HS-27A (cell line): ENCODE measurements around the gene SV2C.
"Not testable (repeated sequence)": the region's sequence is repeated elsewhere in the genome, so short reads cannot be mapped to it uniquely, and the experiment has no call there.

Experiments used
- DNase-seq: peaks from one replicate; pipeline ENCODE4 v3.0.0-alpha.2; 2012; ENCODE audit warnings: low read depth, missing footprints

The SV2C gene

DNA sequence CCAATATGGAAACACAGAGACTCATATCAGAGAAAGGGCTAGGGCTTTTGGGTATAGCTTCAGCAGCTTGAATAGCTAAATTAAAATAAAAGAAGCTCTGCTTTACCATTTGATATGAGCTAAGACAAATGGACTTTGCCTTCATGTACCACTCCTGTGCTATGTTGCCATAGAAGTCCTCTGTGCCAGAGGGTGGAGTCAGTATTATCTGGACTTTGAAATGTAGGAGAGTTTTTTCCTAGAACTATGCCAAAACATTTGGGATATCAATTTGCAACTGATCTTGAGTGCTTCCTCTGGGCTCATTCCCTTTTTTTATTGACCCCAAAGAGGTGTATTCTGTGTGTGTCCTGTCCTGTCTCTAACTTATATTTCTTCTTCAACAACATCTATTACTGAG lies 219.5 kb downstream of the SV2C start:
- DNase-seq: not testable (repeated sequence)

DNA sequence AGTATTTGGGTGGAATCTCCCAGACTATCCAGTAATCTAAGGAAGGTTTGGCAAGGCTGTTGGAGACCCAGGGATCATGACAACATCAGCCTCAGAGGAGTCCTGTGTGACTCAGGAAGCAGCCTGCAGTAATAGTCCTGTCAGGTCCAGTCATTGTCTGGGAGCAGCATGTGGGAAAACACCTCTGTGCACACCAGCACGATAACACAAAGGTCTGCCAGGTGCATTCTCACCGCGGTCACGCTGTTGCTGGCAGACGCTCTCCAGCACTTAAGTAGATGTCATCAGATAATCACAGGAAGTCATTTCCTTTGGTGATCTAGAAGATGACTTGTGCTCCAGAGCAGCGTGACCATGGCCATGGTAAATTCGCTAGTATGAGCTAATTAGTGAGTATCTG lies 220.7 kb downstream of the SV2C start:
- DNase-seq: no peak

DNA sequence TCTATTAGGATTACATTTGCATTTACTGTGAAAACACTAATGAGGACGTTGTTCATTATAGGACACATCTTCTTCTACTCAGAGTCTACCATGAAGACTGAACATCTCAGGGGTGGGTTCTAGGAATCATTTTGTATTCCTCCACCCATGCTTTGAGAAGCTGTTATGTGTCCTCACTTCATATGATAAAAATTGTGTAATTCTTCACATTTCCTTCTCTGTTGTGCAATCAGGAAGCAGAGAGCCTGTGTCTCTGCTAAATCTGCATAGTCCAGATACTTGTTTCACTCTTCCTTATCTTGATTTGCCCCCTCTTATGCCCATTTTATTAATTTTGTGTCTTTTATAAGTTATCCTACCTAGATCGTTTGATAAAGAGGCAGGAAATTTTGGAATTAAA lies 222.1 kb downstream of the SV2C start:
- DNase-seq: no peak

DNA sequence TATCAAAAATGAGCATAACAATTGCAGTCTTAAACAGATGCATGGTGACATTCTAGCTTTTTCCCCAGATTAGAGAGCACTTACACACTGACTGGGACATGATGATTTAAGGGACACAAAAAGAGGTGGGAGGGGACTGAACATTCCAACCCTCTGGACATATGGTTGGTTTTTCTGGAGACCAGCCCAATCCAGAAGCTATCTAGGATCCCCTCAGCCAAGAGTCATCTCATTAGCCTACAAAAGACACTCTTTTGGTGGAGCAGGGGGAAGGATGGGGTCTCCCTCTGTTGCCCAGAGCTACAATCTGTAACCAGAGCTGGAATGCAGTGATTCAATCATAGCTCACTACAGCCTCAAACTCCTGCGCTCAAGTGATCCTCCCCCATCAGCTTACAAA lies 222.6 kb downstream of the SV2C start:
- DNase-seq: no peak

DNA sequence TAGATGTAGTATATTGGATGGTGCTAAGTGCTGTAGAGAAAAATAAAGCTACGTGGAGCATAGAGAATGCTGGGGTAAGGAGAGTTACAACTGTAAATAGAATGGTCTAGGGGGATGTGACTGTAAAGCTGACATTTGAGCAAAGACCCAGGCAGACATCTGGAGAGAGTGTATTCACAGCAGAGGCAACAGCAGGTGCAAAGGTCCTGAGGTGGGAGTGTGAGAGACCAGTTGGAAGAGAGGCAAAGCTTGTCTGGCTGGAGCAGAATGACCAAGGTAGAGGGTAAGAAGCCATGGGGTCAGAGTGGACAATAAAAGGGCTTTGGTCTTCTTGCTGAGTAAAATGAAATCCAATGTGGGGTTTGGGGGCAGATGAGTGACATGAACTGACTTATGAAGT lies 227.0 kb downstream of the SV2C start:
- no peak for DNase-seq

DNA sequence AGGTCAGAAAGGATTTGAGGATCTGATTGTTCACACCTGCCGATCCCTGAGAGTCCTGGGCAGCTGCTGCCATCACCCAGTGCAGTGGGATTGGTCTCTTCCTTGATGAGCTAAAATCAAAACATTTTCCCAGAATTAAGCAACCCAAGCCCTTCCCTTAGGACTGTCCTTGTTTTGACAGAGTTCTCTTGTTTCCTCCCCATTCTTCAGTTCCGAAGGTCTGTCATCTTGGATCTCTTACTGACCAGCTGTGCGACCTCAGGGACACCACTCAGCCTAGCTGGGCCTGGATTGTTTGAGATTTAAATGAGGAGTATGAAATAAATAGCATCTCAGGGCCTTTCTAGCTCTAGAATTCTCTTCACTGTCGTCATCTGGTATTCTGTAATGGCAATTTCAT lies 229.6 kb downstream of the SV2C start:
- DNase-seq: no peak

DNA sequence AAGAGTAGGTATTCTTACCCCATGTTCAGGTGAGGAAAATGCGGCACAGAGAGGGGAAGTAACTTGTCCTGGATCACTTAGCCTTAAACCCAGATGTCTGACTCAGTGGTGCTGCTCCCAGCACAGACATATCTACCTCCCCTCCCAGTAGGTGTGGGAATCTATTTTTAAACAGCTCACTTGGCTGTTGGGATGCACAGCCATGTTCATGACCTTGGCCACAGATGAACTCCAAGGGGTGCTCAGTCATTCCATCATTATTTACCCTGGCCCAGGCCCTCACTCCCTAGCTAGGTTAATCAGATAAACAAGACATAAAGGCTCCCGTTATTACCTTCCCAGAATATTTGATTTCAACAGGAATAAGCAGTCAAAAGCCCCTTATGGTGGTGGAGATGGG lies 231.5 kb downstream of the SV2C start:
- no peak for DNase-seq

DNA sequence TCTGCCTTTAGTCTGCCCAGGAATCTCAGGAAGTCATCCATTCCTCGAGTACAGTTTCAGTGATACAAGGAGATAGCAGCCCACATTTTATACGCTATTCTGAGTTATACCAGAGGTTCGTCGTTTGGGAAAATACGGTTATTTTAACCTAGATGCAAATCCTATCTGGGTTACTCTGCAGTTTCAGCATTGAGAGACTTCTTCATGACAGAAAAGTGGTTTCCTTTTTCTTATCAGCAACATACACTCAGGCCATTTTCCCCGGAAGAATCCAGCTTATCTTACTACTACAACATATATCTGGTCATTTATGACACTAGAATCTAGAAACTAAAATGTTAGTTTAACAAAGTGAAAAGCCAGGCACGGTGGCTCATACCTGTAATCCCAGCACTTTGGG lies 236.5 kb downstream of the SV2C start:
- no peak for DNase-seq

DNA sequence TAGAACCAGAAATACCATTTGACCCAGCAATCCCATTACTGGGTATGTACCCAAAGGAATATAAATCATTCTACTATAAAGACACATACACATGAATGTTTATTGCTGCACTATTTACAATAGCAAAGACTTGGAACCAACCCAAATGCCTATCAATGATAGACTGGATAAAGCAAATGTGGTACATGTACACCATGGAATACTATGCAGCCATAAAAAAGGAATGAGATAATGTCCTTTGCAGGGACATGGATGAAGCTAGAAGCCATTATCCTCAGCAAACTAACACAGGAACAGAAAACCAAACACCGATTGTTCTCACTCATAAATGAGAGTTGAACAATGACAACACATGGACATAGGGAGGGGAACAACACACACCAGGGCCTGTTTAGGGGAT lies 240.3 kb downstream of the SV2C start:
- DNase-seq: not testable (repeated sequence)

DNA sequence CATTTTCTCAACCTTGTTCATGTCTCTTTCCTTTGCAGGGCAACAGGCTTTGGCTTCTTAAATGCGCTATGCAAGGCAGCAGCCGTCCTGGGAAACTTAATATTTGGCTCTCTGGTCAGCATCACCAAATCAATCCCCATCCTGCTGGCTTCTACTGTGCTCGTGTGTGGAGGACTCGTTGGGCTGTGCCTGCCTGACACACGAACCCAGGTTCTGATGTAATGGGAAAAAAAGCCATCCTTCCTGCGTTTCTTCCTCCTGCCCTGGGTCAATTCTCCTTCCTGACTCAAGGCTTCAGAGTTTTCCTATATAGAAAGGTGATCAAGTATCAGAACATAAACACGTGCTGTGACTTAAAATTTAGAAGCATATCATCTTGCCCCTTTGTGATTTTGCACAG lies 242.1 kb downstream of the SV2C start:
- DNase-seq: no peak

DNA sequence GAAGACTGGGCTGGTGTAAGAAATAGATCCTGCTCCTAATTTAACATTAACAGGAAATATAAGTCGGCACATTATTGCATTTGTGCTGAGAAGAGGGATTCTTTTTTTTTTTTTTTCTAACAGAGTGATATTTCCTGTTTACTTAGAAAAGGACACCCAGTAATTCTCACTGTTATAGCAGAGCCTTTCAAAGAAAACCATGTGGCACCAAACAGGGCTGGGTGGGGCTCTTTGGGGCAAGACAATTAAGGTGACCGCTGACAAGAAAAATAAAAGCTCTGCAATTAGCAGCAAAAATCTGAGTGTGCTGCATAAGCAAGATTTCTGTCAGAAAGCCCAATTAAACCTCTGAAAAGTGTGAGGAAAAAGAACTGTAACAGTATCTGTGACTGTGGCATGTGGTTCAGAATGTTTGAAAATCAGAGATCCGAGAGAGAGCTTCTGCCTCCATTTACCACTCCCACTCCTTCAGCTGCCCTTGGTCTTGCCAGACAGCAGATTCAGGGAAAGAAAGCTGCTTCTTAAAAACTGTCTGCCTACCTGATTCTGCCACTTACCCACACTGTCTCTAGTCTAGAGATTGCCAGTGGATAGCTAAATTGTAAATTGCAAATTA lies 242.8 kb downstream of the SV2C start:
- DNase-seq: no peak

DNA sequence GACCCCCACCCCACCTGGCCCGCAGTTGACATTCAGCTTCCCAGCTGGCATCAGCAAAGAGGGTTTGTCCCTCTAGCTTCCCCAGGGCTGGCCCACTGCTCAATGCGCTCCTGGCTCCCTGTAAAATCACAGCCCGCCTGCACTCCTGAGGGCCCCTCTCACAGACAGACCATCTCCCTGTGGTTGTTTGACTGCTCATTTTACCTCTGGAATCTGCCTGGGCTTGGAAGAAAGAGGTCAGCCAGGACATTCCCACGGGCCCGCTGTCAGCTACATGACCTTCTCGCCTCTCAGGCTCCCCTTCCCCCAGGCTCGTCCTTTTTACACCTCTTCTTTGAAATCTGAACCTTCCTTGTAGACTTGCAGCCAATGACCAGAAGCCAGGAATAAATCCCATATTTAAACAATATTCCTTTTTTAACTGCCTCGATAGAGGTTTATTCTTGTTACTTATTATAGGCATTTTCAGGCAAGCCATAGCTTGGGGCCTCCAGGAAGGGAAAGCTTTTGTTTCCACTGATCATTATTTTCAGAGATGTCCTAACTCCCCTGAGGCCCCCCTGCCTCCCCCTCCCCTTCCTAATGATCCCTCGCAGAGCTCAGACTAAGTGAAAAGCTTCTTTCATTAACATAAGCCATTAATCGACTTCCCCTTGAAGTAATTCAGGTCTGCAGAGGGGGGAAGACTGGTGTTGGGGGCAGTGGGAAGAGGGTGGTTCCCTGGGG lies 243.6 kb downstream of the SV2C start:
- DNase-seq: no peak

DNA sequence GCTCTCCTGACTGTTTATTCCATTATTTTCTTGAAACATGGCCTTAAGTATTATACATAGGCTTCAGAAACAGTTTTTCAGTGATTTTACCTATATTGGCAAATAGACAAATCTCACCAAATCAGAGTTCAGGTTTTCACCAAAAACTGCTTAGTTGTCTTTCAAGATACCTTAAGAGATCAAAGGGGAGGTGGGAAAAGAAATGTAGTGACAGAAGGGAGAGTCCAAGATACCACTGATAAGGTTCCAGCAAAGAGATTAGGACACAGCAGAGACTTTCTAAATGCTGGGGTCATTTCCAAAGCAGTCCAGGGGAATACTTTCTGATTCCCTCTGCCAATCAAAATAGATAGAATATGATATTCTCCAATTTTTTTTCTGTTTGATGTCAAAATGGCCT lies 246.2 kb downstream of the SV2C start:
- no peak for DNase-seq

DNA sequence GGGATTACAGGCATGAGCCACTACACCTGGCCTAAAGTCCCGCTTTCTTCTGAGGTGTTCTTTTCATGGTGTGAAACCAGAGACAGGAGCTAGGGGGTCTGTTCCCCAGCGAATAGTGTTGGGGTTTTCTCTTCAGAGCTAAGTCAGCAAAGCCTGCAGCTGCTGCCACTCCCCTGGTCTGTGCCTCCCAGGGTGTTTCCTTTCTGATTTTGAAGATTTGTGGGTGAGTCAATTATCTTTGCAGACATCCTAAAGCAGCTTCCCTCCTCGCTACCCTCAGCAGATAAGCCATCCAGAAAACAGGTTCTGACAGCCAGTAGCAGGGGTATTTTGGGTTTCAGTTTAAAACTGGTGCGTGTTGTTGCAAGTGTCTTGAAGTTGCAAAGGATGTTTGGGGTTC lies 247.9 kb downstream of the SV2C start:
- DNase-seq: no peak

DNA sequence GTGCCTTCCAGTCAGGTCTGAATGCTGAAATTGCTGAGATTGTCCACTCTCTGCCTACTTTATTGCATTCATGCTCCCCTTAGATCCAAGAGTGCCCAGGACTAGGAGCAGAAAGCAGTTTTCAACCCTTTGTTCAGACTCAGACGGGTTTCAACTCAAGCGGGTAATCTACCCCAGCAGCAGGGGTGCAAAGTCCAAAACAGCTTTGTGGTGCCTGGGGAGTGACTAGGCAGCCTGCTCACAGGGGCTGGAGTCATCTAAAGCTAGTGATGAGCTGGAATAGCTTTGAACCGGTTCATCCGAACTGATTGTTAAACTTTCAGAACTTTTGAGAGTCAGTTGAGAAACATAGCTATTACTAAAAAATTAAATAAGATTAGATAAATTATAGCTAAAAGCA lies 248.9 kb downstream of the SV2C start:
- DNase-seq: no peak

DNA sequence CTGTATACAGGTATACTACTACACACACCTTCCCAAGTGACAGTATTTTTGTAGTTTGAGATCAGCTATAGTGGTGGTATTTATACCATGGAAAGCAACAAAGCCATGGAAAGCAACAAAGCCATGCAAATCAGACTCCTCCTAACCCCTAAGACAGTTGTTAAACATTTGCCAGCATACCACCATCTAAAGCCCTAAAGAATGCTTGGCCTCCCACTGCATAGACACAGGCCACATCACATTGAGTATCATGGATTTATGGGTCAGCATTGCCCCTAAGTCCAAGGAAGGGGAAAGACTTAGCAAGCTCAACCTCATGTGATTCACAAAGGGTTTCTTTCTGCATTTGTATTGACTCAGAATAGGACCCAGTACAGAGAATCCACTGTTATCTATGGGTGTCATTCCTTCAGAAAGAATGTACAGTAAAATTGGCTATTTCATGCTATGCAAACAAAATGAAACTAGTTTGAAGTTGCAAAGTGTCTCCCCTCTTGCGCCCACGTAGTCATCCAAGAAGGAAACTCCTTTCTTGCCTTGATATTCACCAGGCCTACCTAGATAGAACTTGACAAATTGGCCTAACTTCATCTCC lies 249.5 kb downstream of the SV2C start:
- no peak for DNase-seq

DNA sequence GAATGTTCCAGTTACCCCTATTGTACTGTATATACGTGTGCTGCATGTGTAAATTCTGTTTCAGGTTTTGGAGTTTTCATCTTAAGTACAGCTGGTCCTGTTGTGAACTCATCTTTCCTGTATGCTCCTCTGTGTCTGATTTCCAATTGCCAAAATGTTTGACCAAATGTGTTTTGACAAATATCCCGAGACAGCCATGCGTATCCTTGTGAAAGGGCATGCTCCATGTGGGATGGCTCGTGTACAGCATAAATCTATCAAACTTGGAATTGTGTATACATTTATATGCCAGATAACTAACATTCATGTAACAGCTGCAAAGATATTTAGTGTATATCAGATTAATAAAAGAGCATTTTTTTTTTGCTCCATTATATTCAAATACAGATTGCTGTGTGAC lies 250.4 kb downstream of the SV2C start:
- DNase-seq: no peak

DNA sequence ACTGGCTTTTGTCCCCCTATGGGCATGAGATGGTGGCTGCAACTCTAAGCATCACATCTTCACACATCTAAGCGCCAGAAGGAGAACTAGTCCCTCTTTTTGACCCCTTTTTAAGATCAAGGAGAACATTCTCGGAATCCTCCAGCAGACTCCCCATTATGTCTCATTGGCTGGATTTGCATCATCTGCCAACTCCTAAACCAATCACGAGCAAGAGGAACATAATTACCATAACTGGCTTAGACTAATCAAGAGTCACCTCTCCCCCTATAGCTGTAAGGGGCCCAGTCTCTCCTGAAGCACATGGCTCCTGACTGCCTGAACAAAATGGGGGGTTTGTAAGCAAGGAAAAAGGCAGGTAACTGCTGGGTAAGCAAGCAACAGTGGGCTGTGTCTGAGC lies 251.4 kb downstream of the SV2C start:
- DNase-seq: no peak

DNA sequence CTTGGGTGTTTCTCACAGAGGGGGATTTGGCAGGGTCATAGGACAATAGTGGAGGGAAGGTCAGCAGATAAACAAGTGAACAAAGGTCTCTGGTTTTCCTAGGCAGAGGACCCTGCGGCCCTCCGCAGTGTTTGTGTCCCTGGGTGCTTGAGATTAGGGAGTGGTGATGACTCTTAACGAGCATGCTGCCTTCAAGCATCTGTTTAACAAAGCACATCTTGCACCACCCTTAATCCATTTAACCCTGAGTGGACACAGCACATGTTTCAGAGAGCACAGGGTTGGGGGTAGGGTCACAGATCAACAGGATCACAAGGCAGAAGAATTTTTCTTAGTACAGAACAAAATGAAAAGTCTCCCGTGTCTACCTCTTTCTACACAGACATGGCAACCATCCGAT lies 252.3 kb downstream of the SV2C start:
- not testable (repeated sequence) for DNase-seq

DNA sequence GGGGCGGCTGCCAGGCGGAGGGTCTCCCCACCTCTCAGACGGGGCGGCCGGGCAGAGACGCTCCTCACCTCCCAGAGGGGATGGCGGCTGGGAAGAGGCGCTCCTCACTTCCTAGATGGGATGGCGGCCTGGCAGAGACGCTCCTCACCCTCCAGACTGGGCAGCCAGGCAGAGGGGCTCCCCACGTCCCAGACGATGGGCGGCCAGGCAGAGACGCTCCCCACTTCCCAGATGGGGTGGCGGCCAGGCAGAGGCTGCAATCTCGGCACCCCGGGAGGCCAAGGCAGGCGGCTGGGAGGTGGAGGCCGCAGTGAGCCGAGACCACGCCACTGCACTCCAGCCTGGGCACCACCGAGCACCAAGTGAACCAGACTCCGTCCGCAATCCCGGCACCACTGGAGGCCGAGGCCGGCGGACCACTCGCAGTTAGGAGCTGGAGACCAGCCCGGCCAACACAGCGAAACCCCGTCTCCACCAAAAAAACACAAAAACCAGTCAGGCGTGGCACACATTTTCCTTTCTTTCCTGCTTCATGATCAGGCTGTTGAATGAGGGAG lies 253.1 kb downstream of the SV2C start:
- DNase-seq: not testable (repeated sequence)

DNA sequence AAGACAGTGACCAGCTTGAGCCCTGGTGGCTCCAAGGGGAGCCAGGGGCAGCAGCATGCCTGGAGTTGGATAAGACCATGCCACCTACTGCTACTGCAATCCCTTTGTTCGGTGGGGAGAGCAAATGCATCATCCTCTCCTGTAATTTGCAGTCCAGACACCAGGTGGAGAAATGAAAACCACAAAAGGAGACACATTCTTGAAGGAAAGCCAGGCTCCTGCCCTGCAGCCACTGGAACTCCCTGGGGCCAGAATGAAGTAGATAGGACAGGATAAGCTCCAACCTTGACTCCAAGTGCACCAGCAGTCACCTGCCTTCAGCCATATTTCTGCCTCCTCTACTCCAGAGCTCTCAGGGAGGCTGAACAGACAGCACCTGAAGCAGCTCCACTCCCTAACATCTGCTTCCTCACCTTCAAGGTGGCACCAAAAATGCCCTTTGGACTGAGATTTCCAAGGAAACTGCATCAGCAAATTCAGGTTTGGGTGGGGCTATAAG lies 254.8 kb downstream of the SV2C start:
- DNase-seq: no peak

DNA sequence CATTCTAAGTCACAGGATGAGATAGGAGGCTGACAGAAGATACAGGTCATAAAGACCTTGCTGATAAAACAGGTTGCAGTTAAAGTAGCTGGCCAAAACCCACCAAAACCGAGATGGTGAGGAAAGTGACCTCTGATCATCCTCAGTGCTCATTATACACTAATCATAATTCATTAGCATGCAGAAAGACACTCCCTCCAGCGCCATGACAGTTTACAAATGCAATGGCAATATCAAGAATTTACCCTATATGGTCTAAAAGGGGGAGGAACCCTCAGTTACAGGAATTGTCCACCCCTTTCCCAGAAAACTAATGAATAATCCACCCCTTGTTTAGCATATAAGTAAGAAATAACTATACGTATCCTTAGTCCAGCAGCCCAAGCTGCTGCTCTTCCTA lies 256.7 kb downstream of the SV2C start:
- no peak for DNase-seq

DNA sequence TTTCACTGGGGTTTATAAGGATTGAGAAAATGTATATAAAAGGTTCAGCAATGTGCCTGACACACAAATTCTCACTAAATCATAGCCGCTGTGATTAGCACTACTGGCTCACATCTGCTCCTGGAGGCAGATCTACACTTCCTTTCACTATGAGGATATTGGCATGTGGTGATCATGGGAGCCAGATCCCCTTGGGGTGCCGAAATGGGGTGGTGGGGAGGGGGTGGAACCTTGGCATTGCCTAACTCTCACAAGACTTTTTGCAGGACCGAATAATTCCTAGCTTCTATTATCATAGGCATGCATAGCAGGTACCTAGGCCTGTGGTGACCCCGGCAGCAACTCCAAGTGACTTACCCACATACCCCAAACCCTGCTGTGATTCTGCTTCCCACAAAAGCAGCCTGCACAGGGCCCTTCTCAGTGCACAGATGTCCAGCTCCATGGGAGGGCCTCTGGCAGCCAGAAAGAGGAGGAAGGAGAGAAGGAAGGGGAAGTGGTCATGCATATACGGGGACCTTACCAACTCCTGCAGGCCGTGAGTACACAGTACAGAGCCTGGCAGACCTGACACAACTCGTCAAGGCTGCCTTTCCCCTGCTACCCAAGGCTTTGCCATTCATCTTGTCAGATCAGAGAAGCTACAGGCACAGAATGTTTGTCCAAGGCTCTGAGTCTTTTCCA lies 258.6 kb downstream of the SV2C start:
- DNase-seq: no peak
